Loucy (cell line): Measurements from ENCODE around the gene SELENOM.
"Not testable (repeated sequence)": the region's sequence is repeated elsewhere in the genome, so short reads cannot be mapped to it uniquely, and the experiment has no call there.

Experiments
- CTCF ChIP-seq: fragments of 200-600 bp; sonication (generic); conservative IDR thresholded peaks from 2 replicates; pipeline ENCODE4 v1.5.1; 2014; ENCODE audit warnings: mild to moderate bottlenecking, antibody characterized with exemption, low read length
- EZH2phosphoT487 ChIP-seq: fragments of 200-600 bp; IDR thresholded peaks from 2 replicates; pipeline ENCODE4 v1.6.1; 2018; ENCODE audit warnings: antibody characterized with exemption, mild to moderate bottlenecking, moderate library complexity, borderline replicate concordance

- not testable (repeated sequence) for TF ChIP-seq CTCF, EZH2phosphoT487
Measured at GRCh38 chr22:31073545-31074145, 33.7 kb downstream of the SELENOM start.
